OCI-LY7 (cell line): ENCODE results near the gene ACTRT2. TPM values are rescaled to one million over a fixed set of nuclear protein-coding genes. Genes with fewer than 3 reads are reported as not detected.

Experiments
- BruUV-seq: library from RNA; stranded (reverse); fragments of 400-500 nt; replicated peaks from 2 replicates; lab custom pipeline; 2021; lab: Mats Ljungman, UMichigan
- CTCF ChIA-PET: fragments of 300-600 bp; sonication (Branson Sonifier 250); formaldehyde crosslinking; loops from one replicate; lab custom pipeline; 2022; ENCODE audit warnings: antibody characterized with exemption; ENCODE audit not compliant: unreplicated experiment; lab: Charles Lee
- POLR2A ChIA-PET: fragments of 300-600 bp; sonication (Branson Sonifier 250); formaldehyde crosslinking; loops from one replicate; lab custom pipeline; 2022; ENCODE audit warnings: antibody characterized with exemption; lab: Charles Lee
- DNase-seq: peaks from one replicate; pipeline ENCODE4 v3.0.0-alpha.2; 2015; ENCODE audit warnings: low spot score
- H2AFZ ChIP-seq: fragments of 200-600 bp; sonication (generic), shearing (Covaris generic); 2 replicates; pipeline ENCODE4 v1.6.1; 2014; ENCODE audit warnings: mild to moderate bottlenecking, antibody characterized with exemption, low read length, moderate library complexity
- H3K27ac ChIP-seq: fragments of 200-600 bp; sonication (generic); 2 replicates; pipeline ENCODE4 v1.5.1; 2014; ENCODE audit warnings: mixed run types, low read depth, mild to moderate bottlenecking, moderate library complexity, low read length, inconsistent platforms; ENCODE audit not compliant: poor library complexity, severe bottlenecking
- H3K36me3 ChIP-seq: fragments of 200-600 bp; sonication (generic); 2 replicates; pipeline ENCODE4 v1.6.1; 2014; ENCODE audit warnings: mild to moderate bottlenecking, antibody characterized with exemption, low read length, moderate library complexity, mixed read lengths; ENCODE audit not compliant: insufficient read depth
- H3K4me1 ChIP-seq: fragments of 200-600 bp; sonication (generic); 2 replicates; pipeline ENCODE4 v1.5.1; 2014; ENCODE audit warnings: mild to moderate bottlenecking, low read length; ENCODE audit not compliant: insufficient read depth, poor library complexity, severe bottlenecking
- H3K4me2 ChIP-seq: fragments of 200-600 bp; sonication (generic); 2 replicates; pipeline ENCODE4 v1.6.1; 2014; ENCODE audit warnings: mild to moderate bottlenecking, low read length
- H3K4me3 ChIP-seq: fragments of 200-600 bp; sonication (generic); 2 replicates; pipeline ENCODE4 v1.5.1; 2014; ENCODE audit warnings: mild to moderate bottlenecking, low read depth, low read length; ENCODE audit not compliant: poor library complexity, severe bottlenecking
- H3K79me2 ChIP-seq: fragments of 200-600 bp; sonication (generic); 2 replicates; pipeline ENCODE4 v1.6.1; 2016; ENCODE audit warnings: low read depth, mild to moderate bottlenecking, low read length, moderate library complexity, mixed read lengths; ENCODE audit not compliant: insufficient read depth
- H3K9me2 ChIP-seq: fragments of 200-600 bp; sonication (generic); 2 replicates; pipeline ENCODE4 v1.6.1; 2016; ENCODE audit warnings: mild to moderate bottlenecking, low read length, mixed read lengths; ENCODE audit not compliant: insufficient read depth
- H3K9me3 ChIP-seq: fragments of 200-600 bp; sonication (generic); 2 replicates; pipeline ENCODE4 v1.6.1; 2014; ENCODE audit warnings: mild to moderate bottlenecking, mixed run types, low read length, mixed read lengths
- H4K20me1 ChIP-seq: fragments of 200-600 bp; sonication (generic); 2 replicates; pipeline ENCODE4 v1.6.1; 2014; ENCODE audit warnings: mild to moderate bottlenecking, antibody characterized with exemption, low read length, moderate library complexity, mixed read lengths; ENCODE audit not compliant: insufficient read depth
- EZH2phosphoT487 ChIP-seq: fragments of 200-600 bp; sonication (generic); IDR thresholded peaks from 2 replicates; pipeline ENCODE4 v1.6.1; 2018; ENCODE audit warnings: low read depth, borderline replicate concordance, mild to moderate bottlenecking, mixed run types, antibody characterized with exemption, low read length, moderate library complexity, mixed read lengths
- intact Hi-C: fragments of 100-400 bp; cut with micrococcal nuclease; formaldehyde crosslinking; loops from one replicate; pipeline ENCODE4 v1.10.0; 2022; ENCODE audit not compliant: unreplicated experiment
- total RNA-seq, 2 experiments: library from RNA; depleted of rRNA in 1 of 2; stranded (reverse); fragments of >200 nt in 1 of 2; shearing (Covaris generic) in 1 of 2; gene quantifications; 2 replicates each; pipeline ENCODE4 v1.2.3, GENCODE V29; 2014 to 2022
- TF ChIP-seq, protein P1 (sequence below): fragments of 200-600 bp; sonication (generic); conservative IDR thresholded peaks from 2 replicates; pipeline ENCODE4 v1.5.1; 2014; ENCODE audit warnings: mild to moderate bottlenecking, antibody characterized with exemption, low read length, moderate library complexity, mixed read lengths

The ACTRT2 gene
- total RNA-seq, 2 experiments from 2014 or later = not detected

DNA sequence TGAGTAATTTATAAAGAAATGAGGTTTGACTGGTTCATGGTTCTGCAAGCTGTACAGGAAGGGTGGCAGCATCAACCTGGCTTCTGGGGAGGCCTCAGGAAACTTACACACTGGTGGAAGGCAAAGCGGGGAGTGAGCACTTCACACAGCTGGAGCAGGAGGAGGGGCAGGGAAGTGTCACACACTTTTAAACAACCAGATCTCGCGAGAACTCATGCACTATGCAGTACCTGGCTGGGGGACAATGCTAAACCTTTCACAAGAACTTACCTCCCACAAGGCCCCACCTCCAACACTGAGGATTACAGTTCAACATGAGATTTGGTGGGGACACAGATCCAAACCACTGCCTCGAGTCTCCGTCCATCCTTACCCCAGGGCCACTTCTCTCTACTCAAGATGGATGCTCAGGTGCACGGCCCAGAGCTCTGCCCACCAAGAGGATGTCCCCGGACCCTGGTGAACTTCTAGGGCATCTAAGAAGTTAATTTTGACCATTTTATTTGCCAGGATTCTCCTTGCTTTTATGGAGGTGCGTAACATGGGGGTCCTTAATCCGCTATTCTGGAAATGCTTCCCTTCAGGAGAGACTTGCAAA, 22.7 kb upstream of the ACTRT2 start:
- Histone ChIP-seq H3K79me2 (no peaks in the 10 kb centered on the region), H3K27ac (no peak overlapping the region), H3K4me1 (no peaks in the 10 kb centered on the region), H3K4me3 (no peak overlapping the region), H2AFZ (no peak overlapping the region), H3K36me3 (no peaks in the 10 kb centered on the region), H3K4me2 (no peak overlapping the region), H4K20me1 (no peaks in the 10 kb centered on the region), H3K9me3 (peaks cover 8% of the 10 kb centered on the region; the same call in 1 of the 2 replicates), H3K9me2 (no peaks in the 10 kb centered on the region)
- TF ChIP-seq, protein P1, sequence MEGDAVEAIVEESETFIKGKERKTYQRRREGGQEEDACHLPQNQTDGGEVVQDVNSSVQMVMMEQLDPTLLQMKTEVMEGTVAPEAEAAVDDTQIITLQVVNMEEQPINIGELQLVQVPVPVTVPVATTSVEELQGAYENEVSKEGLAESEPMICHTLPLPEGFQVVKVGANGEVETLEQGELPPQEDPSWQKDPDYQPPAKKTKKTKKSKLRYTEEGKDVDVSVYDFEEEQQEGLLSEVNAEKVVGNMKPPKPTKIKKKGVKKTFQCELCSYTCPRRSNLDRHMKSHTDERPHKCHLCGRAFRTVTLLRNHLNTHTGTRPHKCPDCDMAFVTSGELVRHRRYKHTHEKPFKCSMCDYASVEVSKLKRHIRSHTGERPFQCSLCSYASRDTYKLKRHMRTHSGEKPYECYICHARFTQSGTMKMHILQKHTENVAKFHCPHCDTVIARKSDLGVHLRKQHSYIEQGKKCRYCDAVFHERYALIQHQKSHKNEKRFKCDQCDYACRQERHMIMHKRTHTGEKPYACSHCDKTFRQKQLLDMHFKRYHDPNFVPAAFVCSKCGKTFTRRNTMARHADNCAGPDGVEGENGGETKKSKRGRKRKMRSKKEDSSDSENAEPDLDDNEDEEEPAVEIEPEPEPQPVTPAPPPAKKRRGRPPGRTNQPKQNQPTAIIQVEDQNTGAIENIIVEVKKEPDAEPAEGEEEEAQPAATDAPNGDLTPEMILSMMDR = no peak
- no peak for TF ChIP-seq EZH2phosphoT487
- intact Hi-C loops = no loop called here
- DNase-seq = no peak
- POLR2A ChIA-PET = no interaction called here
- no TSS peak for BruUV-seq
- CTCF ChIA-PET = no interaction called here

DNA sequence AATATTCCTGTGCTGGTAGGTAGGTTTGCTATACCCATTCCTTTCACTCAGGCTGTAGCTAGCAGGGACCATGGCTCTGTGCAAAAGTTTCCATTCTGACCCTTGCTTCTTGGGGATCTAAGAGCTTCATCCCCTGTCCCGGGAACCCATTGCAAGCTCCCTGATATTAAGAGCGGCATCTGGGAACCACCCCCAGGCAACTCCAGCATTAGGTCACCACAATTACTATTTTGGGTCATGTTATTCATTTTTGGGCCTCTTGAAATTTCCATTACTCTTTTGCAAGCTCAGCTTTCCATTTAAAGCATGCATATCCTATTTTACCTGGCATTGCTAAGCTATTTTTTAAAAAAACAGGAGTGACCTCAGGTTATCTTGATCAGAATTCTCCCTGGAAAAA, 22.1 kb upstream of the ACTRT2 start:
- TF ChIP-seq, protein P1 = no peak
- TF ChIP-seq EZH2phosphoT487 = no peak
- H3K36me3 ChIP-seq = no peaks in the 10 kb centered on the region
- H3K79me2 ChIP-seq = no peaks in the 10 kb centered on the region
- no peak overlapping the region for H2AFZ ChIP-seq
- no peak overlapping the region for H3K27ac ChIP-seq
- no peaks in the 10 kb centered on the region for H3K4me1 ChIP-seq
- H3K4me3 ChIP-seq = no peak overlapping the region
- no TSS peak for BruUV-seq
- no peaks in the 10 kb centered on the region for H3K9me2 ChIP-seq
- no peak for DNase-seq
- H3K4me2 ChIP-seq = no peak overlapping the region
- H3K9me3 ChIP-seq = 0 out of 2 replicates have a peak, but pooled peaks cover 5% of the 10 kb centered on the region
- ChIA-PET POLR2A (no interaction called here), CTCF (no interaction called here)
- intact Hi-C loops = no loop called here
- no peaks in the 10 kb centered on the region for H4K20me1 ChIP-seq

DNA sequence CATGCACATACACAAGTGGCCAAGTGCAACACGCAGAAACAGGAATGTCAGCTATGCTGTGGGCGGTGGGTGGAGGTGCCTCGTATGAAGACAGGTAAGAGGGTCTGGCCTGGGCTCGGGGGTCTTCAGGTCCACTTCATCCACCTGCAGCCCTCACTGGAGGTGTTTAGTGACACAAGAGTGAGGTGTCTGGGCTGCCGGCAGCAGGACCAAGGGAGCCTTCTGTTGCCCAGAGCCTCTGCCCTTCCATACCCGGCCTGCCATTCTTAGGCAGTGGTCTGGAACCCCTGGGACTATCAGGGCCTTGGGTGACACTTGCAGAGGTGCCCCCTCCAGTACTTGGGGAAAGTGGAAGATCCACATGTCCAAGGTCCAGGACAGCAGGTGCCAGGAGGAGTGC, 21.7 kb upstream of the ACTRT2 start:
- Histone ChIP-seq H3K4me3 (no peak overlapping the region), H3K9me3 (0 out of 2 replicates have a peak, but pooled peaks cover 2% of the 10 kb centered on the region), H3K79me2 (no peaks in the 10 kb centered on the region), H3K4me1 (no peaks in the 10 kb centered on the region), H2AFZ (no peak overlapping the region), H3K27ac (no peak overlapping the region), H3K9me2 (no peaks in the 10 kb centered on the region), H3K36me3 (no peaks in the 10 kb centered on the region), H4K20me1 (no peaks in the 10 kb centered on the region), H3K4me2 (no peak overlapping the region)
- ChIA-PET CTCF (no interaction called here), POLR2A (no interaction called here)
- BruUV-seq = no TSS peak
- TF ChIP-seq EZH2phosphoT487 = no peak
- TF ChIP-seq, protein P1 = no peak
- intact Hi-C loops = no loop called here
- DNase-seq = no peak
